Spleen (tissue), 11 donors: ENCODE results near the gene EYS. TPM values are rescaled to one million over a fixed set of nuclear protein-coding genes. Genes with fewer than 3 reads are reported as not detected.

ENCODE experiments used
- DNase-seq: peaks from one replicate; pipeline ENCODE4 v3.0.0-alpha.2; 2020
- H3K27ac ChIP-seq, 8 donors: fragments of 200-600 bp; sonication (generic) in 7 of 8; 1 replicate in 4 of 8; 2 replicates in 4 of 8; pipeline versions ENCODE4 v1.5.0 to v1.8.0; 2016 to 2021; ENCODE audit warnings: inconsistent platforms in 4 of 8, mild to moderate bottlenecking in 4 of 8, moderate library complexity in 1 of 8
- H3K27me3 ChIP-seq, 7 donors: fragments of 200-600 bp; sonication (generic) in 6 of 7; replicated peaks in 1 of 7; 1 replicate in 4 of 7; 2 replicates in 3 of 7; pipeline versions ENCODE4 v1.5.0 to v1.8.0; 2016 to 2021; ENCODE audit warnings: inconsistent platforms in 3 of 7, mild to moderate bottlenecking in 1 of 7
- H3K36me3 ChIP-seq, 6 donors: fragments of 200-600 bp; sonication (generic) in 5 of 6; 1 replicate in 4 of 6; 2 replicates in 2 of 6; pipeline versions ENCODE4 v1.5.0 to v1.8.0; 2016 to 2021; ENCODE audit warnings: inconsistent platforms in 2 of 6
- H3K4me1 ChIP-seq, 6 donors: fragments of 200-600 bp; sonication (generic) in 5 of 6; 1 replicate in 3 of 6; 2 replicates in 3 of 6; pipeline versions ENCODE4 v1.5.0 to v1.8.0; 2016 to 2021; ENCODE audit warnings: inconsistent platforms in 3 of 6
- H3K4me3 ChIP-seq, 8 donors: fragments of 200-600 bp; sonication (generic) in 7 of 8; 1 replicate in 4 of 8; 2 replicates in 4 of 8; pipeline versions ENCODE4 v1.5.0 to v1.8.0; 2016 to 2021; ENCODE audit warnings: inconsistent platforms in 4 of 8, mild to moderate bottlenecking in 4 of 8, moderate library complexity in 2 of 8
- H3K9me3 ChIP-seq, 8 donors: fragments of 200-600 bp; sonication (generic) in 7 of 8; 1 replicate in 4 of 8; 2 replicates in 4 of 8; pipeline versions ENCODE4 v1.5.0 to v1.8.0; 2016 to 2021; ENCODE audit warnings: inconsistent platforms in 4 of 8
- CTCF ChIP-seq, 11 experiments: fragments of 200-600 bp in 7 of 11; fragments of 450-650 bp in 4 of 11; sonication (generic) in 4 of 11; IDR thresholded peaks in 8 of 11; conservative IDR thresholded peaks in 3 of 11; 1 replicate in 7 of 11; 2 replicates in 4 of 11; pipeline versions ENCODE4 v1.4.0 to v1.8.0; 2016 to 2021; ENCODE audit warnings: antibody characterized with exemption in 11 of 11, inconsistent platforms in 4 of 11, mild to moderate bottlenecking in 1 of 11
- POLR2A ChIP-seq, 3 donors: fragments of 450-650 bp; IDR thresholded peaks; one replicate each; pipeline ENCODE4 v1.5.1; 2017; ENCODE audit warnings: antibody characterized with exemption in 3 of 3, mild to moderate bottlenecking in 1 of 3
- POLR2AphosphoS5 ChIP-seq, 3 donors: sonication (generic); formaldehyde crosslinking; IDR thresholded peaks; one replicate each; pipeline ENCODE4 v1.5.1; 2017; ENCODE audit warnings: antibody characterized with exemption in 3 of 3
- WGBS, 5 donors: extraction: QIAGEN DNeasy Blood & Tissue Kit in 3 of 5; methylation state at CpG; one replicate each; pipeline versions ENCODE4 v1.1.5 to v1.1.7; 2013 to 2018; 5-methylcytosine and 5-hydroxymethylcytosine counted together
- intact Hi-C: fragments of 100-400 bp; cut with DNase I; formaldehyde crosslinking; loops from one replicate; pipeline ENCODE4 v1.15.0; 2023; ENCODE audit warnings: low total_unique reads
- polyA plus RNA-seq, 3 donors: library from polyadenylated mRNA; stranded (reverse); fragments of 200-250 nt; gene quantifications; one replicate each; pipeline ENCODE4 v1.2.1, GENCODE V29; 2013
- total RNA-seq, 7 donors: library from RNA; depleted of rRNA in 3 of 7; stranded (reverse); fragments of >200 nt in 3 of 7; fragmentation: NEBNext Ultra II Directional in 4 of 7; extraction: Animal tissue kit (Norgen Biotek cat#: 25700) in 4 of 7; gene quantifications; one replicate each; pipeline versions ENCODE4 v1.1.0 to v1.2.1, GENCODE V29; 2016 to 2021
- donor health status: healthy with polysubstance abuse.
- donor health status: DM: no; HTN: no; CAD: no; lungs with moderate emphysema.
- donor health status: DM: no; HTN: no; CAD: no.
- donor health status: Bipolar disorder and iron deficiency.
- donor health status: healthy.
- donor health status: DM: no; HTN: no; CAD: no.
- donor health status: DM: yes; HTN: yes; CAD: no.

Gene EYS
- total and polyA plus RNA-seq, 10 donors = under 0.01 to 0.72 (median 0.28) TPM; not detected in 5

GRCh38 chr6:64538722-64539121 lies 1168.3 kb downstream of the EYS start:
- no peak for TF ChIP-seq POLR2AphosphoS5 (IDR thresholded peaks at IDR 0.05)
- no peak for TF ChIP-seq CTCF (IDR thresholded peaks at IDR 0.05 in 8 of 11, conservative IDR thresholded peaks at IDR 0.05 in 3 of 11)
- no peak for TF ChIP-seq POLR2A (IDR thresholded peaks at IDR 0.05)
- Histone ChIP-seq H3K9me3 (peaks cover 0 to 10% (median 0%) of the 10 kb centered on the region in 8 donors), H3K36me3 (no peaks in the 10 kb centered on the region), H3K4me1 (no peaks in the 10 kb centered on the region), H3K4me3 (no peak overlapping the region), H3K27ac (no peak overlapping the region), H3K27me3 (no peaks in the 10 kb centered on the region)
- DNase-seq = no peak
- 85 to 91% (median 88%) methylated on average over 4 of the region's 4 CpGs for WGBS, 5 donors
- intact Hi-C loops = no loop called here

DNA sequence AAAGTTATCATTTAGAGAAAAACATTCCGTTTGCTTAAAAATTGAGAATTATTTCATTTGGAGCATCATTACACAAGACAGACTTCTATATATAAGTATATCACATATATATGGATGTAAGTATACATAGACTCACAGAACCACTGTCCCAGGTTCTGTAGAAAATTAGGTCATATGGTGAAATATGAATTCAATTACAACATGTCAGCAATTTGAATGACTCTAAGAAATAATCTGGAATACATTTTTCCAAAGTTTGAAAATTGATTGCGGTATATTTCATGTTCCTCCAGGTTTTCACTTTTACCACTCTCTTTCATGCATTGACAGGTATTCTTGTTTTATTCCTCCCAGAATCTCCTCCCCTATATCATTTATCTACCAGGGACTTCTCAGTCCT lies 1179.1 kb downstream of the EYS start:
- TF ChIP-seq POLR2AphosphoS5 (IDR thresholded peaks at IDR 0.05) (no peak), CTCF (IDR thresholded peaks at IDR 0.05 in 8 of 11, conservative IDR thresholded peaks at IDR 0.05 in 3 of 11) (no peak), POLR2A (IDR thresholded peaks at IDR 0.05) (no peak)
- H3K4me1 ChIP-seq = no peaks in the 10 kb centered on the region
- H3K9me3 ChIP-seq = peaks cover 0 to 32% (median 9%) of the 10 kb centered on the region in 8 donors
- H3K36me3 ChIP-seq = no peaks in the 10 kb centered on the region
- intact Hi-C loops = no loop called here
- no peaks in the 10 kb centered on the region for H3K27me3 ChIP-seq
- H3K4me3 ChIP-seq = no peak overlapping the region
- DNase-seq = no peak
- WGBS, 5 donors = 90 to 96% (median 94%) methylated on average over 2 of the region's 2 CpGs
- no peak overlapping the region for H3K27ac ChIP-seq

DNA sequence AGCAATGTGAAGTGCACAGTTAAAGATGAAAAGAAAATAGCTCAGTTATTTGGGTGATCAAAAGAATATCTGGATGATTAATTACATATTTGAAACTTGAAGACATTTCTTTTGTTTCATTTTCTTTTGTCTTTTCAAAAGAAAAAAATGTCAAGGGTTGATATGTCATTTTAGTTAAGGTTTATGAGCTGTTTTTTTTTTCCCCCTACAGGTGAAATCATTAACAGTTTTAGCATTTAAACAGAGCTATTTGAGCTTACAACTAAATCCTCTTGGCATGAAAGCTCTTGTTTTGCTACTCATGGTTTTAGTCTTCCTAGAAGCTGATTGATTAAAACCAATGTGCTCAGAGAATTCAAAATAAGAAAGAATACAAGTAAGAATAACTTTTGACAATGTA lies 1184.2 kb downstream of the EYS start:
- no peaks in the 10 kb centered on the region for H3K4me1 ChIP-seq
- intact Hi-C loops = no loop called here
- H3K9me3 ChIP-seq = peaks cover 0 to 22% (median 5%) of the 10 kb centered on the region in 8 donors
- no peaks in the 10 kb centered on the region for H3K36me3 ChIP-seq
- TF ChIP-seq POLR2AphosphoS5 (IDR thresholded peaks at IDR 0.05) = no peak
- DNase-seq = no peak
- no peaks in the 10 kb centered on the region for H3K27me3 ChIP-seq
- H3K4me3 ChIP-seq = no peak overlapping the region
- no peak overlapping the region for H3K27ac ChIP-seq

- Histone ChIP-seq H3K27ac (no peak overlapping the region), H3K27me3 (no peaks in the 10 kb centered on the region), H3K9me3 (peaks cover 0 to 12% (median 2%) of the 10 kb centered on the region in 8 donors), H3K36me3 (no peaks in the 10 kb centered on the region), H3K4me3 (no peak overlapping the region), H3K4me1 (no peaks in the 10 kb centered on the region)
- no peak for DNase-seq
- intact Hi-C loops = no loop called here
- no peak for TF ChIP-seq POLR2A (IDR thresholded peaks at IDR 0.05)
- no peak for TF ChIP-seq CTCF (IDR thresholded peaks at IDR 0.05 in 8 of 11, conservative IDR thresholded peaks at IDR 0.05 in 3 of 11)
- no peak for TF ChIP-seq POLR2AphosphoS5 (IDR thresholded peaks at IDR 0.05)
Measured at GRCh38 chr6:64520050-64520449, 1187.0 kb downstream of the EYS start.

GRCh38 chr6:64516393-64516792 lies 1190.6 kb downstream of the EYS start:
- WGBS, 5 donors = 75 to 97% (median 89%) methylated on average over 1 of the region's 1 CpG
- intact Hi-C loops = no loop called here
- TF ChIP-seq CTCF (IDR thresholded peaks at IDR 0.05 in 8 of 11, conservative IDR thresholded peaks at IDR 0.05 in 3 of 11) (no peak), POLR2A (IDR thresholded peaks at IDR 0.05) (no peak), POLR2AphosphoS5 (IDR thresholded peaks at IDR 0.05) (no peak)
- Histone ChIP-seq H3K9me3 (peaks cover 0 to 5% (median 0%) of the 10 kb centered on the region in 8 donors), H3K4me1 (no peaks in the 10 kb centered on the region), H3K4me3 (no peak overlapping the region), H3K27ac (no peak overlapping the region), H3K36me3 (no peaks in the 10 kb centered on the region), H3K27me3 (no peaks in the 10 kb centered on the region)
- no peak for DNase-seq
